Measurements from ENCODE around the gene MRM1. TPM values are rescaled to one million over a fixed set of nuclear protein-coding genes. Genes with fewer than 3 reads are reported as not detected.
A peak's percentile ranks its signal among the peaks of the same experiment; 100 is the strongest.

MRM1 gene
- total RNA-seq, 3 donors from 2014 or later: 4.8 to 7.5 (median 7.2) TPM

DNA sequence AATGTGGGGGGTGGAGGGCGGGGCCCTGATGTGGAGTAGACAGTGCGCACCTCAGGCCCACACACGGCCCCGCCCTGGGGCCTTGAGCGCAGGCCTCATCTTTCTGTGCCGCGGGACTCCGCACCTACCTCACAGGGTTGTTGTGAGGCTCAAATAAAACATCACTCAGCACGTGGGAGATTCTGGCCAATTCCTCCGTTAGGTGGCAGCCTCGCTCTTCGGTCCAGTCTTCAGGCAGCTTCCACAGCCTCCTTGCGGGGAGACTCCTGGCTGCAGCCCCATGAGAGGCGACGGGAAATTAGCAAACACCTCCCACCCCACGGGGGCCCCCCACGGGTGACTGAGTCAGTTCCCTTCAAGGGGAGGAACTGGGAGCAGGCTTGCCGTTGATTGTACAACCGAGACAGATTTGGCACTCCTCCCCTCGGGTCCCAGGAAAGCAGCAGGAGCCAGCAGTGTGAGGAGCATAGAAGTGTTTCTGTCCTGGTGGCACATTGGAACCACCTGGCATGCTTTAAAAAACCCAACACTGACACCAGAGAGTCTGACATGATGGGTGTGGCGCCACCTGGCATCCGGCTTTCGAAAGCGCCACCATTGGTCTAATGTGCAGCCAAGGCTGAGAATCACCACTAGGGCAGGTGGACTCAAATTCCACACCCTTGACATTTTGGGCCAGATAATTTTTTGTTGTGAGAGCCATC lies 7.6 kb downstream of the MRM1 start:
- intact Hi-C loops (cut with DNase I; ENCODE audit: low total_unique reads): loop anchor here (5.0 kb wide), 1 partner anchor 1708 kb away; no protein-coding TSS in a partner anchor
- DNase-seq (ENCODE audit: low spot score in 2 of 2): no peak
- Histone ChIP-seq H3K4me1 (no peaks in the 10 kb centered on the region), H3K36me3 (no peaks in the 10 kb centered on the region), H3K27me3 (no peaks in the 10 kb centered on the region), H3K9me3 (no peaks in the 10 kb centered on the region), H3K27ac (no peak overlapping the region), H3K4me3 (peak overlapping the region in 1 of 3 donors; percentile 7)
- TF ChIP-seq POLR2AphosphoS5 (IDR thresholded peaks at IDR 0.05): no peak
- TF ChIP-seq, protein P1, sequence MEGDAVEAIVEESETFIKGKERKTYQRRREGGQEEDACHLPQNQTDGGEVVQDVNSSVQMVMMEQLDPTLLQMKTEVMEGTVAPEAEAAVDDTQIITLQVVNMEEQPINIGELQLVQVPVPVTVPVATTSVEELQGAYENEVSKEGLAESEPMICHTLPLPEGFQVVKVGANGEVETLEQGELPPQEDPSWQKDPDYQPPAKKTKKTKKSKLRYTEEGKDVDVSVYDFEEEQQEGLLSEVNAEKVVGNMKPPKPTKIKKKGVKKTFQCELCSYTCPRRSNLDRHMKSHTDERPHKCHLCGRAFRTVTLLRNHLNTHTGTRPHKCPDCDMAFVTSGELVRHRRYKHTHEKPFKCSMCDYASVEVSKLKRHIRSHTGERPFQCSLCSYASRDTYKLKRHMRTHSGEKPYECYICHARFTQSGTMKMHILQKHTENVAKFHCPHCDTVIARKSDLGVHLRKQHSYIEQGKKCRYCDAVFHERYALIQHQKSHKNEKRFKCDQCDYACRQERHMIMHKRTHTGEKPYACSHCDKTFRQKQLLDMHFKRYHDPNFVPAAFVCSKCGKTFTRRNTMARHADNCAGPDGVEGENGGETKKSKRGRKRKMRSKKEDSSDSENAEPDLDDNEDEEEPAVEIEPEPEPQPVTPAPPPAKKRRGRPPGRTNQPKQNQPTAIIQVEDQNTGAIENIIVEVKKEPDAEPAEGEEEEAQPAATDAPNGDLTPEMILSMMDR (IDR thresholded peaks at IDR 0.05): peak in 1 of 3 donors; percentile 13
- TF ChIP-seq POLR2A (IDR thresholded peaks at IDR 0.05): no peak

- Histone ChIP-seq H3K9me3 (no peaks in the 10 kb centered on the region), H3K36me3 (no peaks in the 10 kb centered on the region), H3K4me3 (no peak overlapping the region), H3K27ac (no peak overlapping the region), H3K27me3 (no peaks in the 10 kb centered on the region), H3K4me1 (no peaks in the 10 kb centered on the region)
- TF ChIP-seq POLR2A (IDR thresholded peaks at IDR 0.05) (no peak), POLR2AphosphoS5 (IDR thresholded peaks at IDR 0.05) (no peak)
- TF ChIP-seq, protein P1 (IDR thresholded peaks at IDR 0.05): no peak
- no peak for DNase-seq (ENCODE audit: low spot score in 2 of 2)
- intact Hi-C loops (cut with DNase I; ENCODE audit: low total_unique reads): loop anchor here (5.0 kb wide), 1 partner anchor 1708 kb away; no protein-coding TSS in a partner anchor
Observed at GRCh38 chr17:36609498-36609862, 8.1 kb downstream of the MRM1 start.

- intact Hi-C loops (cut with DNase I; ENCODE audit: low total_unique reads): no loop called here
- TF ChIP-seq POLR2A (IDR thresholded peaks at IDR 0.05) (no peak), POLR2AphosphoS5 (IDR thresholded peaks at IDR 0.05) (no peak)
- TF ChIP-seq, protein P1 (IDR thresholded peaks at IDR 0.05): no peak
Observed at GRCh38 chr17:36610474-36610873, 9.1 kb downstream of the MRM1 start.

GRCh38 chr17:36611345-36612072 lies 10.1 kb downstream of the MRM1 start:
- Histone ChIP-seq H3K4me1 (no peaks in the 10 kb centered on the region), H3K36me3 (no peaks in the 10 kb centered on the region), H3K27me3 (no peaks in the 10 kb centered on the region), H3K27ac (no peak overlapping the region), H3K4me3 (no peak overlapping the region), H3K9me3 (no peaks in the 10 kb centered on the region)
- DNase-seq (ENCODE audit: low spot score in 2 of 2): no peak
- TF ChIP-seq POLR2A (IDR thresholded peaks at IDR 0.05): no peak
- TF ChIP-seq, protein P1 (IDR thresholded peaks at IDR 0.05): no peak
- no peak for TF ChIP-seq POLR2AphosphoS5 (IDR thresholded peaks at IDR 0.05)
- intact Hi-C loops (cut with DNase I; ENCODE audit: low total_unique reads): no loop called here

More at GRCh38 chr17:36610474-36610873, 9.1 kb downstream of the MRM1 start:
- Histone ChIP-seq H3K27ac (no peak overlapping the region), H3K4me1 (no peaks in the 10 kb centered on the region), H3K36me3 (no peaks in the 10 kb centered on the region), H3K9me3 (no peaks in the 10 kb centered on the region), H3K4me3 (no peak overlapping the region), H3K27me3 (no peaks in the 10 kb centered on the region)
- no peak for DNase-seq (ENCODE audit: low spot score in 2 of 2)

DNA sequence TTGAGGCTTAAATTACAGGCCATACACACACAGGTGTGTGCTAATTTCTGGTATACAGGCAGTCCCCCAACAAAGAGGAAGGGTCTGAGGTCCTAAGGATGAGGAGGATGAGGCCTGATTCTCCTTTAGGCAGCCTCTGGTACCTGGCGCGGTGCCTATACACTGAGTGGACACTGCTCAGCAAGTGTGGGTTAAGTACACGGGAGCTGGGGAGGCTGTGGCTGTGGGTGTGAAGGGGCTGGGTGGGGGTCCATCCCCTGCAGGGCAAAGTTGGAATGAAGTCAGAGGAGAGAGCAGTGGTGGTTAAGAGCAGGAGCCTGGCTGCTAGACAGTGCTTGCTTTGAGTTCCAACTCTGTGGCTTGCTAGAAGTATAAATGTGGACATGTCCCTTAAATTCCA lies 10.9 kb downstream of the MRM1 start:
- no peaks in the 10 kb centered on the region for H3K4me1 ChIP-seq
- no peaks in the 10 kb centered on the region for H3K36me3 ChIP-seq
- no peak overlapping the region for H3K4me3 ChIP-seq
- intact Hi-C loops (cut with DNase I; ENCODE audit: low total_unique reads): no loop called here
- H3K27ac ChIP-seq: no peak overlapping the region
- H3K9me3 ChIP-seq: no peaks in the 10 kb centered on the region
- no peak for TF ChIP-seq POLR2AphosphoS5 (IDR thresholded peaks at IDR 0.05)
- TF ChIP-seq, protein P1 (IDR thresholded peaks at IDR 0.05): no peak
- H3K27me3 ChIP-seq: no peaks in the 10 kb centered on the region
- no peak for DNase-seq (ENCODE audit: low spot score in 2 of 2)

Measured in breast epithelium (tissue), 4 donors.